GM21423 (cell line): ENCODE results near the gene PDZRN4.
"Not testable (repeated sequence)": the region's sequence is repeated elsewhere in the genome, so short reads cannot be mapped to it uniquely, and the experiment has no call there.

Experiments used
- ATAC-seq: cut with Tn5 transposase; IDR thresholded peaks from one replicate; pipeline ENCODE4 v1.9.1; 2021; ENCODE audit warnings: mild to moderate bottlenecking, moderate library complexity; ENCODE audit not compliant: unreplicated experiment

PDZRN4 gene

DNA sequence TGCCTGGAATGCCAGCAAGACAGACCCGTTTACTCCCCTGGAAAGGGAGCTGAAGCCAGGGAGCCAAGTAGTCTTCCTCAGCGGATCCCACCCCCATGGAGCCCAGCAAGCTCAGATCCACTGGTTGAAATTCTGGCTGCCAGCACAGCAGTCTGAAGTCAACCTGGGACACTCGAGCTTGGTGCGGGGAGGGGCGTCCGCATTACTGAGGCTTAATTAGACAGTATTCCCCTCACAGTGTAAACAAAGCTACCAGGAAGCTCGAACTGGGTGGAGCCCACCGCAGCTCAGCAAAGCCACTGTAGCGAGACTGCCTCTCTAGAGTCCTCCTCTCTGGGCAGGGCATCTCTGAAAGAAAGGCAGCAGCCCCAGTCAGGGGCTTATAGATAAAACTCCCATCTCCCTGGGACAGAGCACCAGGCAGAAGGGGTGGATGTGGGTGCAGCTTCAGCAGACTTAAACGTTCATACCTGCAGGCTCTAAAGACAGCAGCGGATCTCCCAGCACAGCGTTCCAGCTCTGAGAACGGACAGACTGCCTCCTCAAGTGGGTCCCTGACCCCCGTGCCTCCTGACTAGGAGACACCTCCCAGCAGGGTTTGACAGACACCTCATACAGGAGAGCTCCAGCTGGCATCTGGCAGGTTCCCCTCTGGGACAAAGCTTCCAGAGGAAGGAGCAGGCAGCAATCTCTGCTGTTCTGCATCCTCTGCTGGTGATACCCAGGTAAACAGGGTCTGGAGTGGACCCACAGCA, 92.4 kb downstream of the PDZRN4 start:
- not testable (repeated sequence) for ATAC-seq

DNA sequence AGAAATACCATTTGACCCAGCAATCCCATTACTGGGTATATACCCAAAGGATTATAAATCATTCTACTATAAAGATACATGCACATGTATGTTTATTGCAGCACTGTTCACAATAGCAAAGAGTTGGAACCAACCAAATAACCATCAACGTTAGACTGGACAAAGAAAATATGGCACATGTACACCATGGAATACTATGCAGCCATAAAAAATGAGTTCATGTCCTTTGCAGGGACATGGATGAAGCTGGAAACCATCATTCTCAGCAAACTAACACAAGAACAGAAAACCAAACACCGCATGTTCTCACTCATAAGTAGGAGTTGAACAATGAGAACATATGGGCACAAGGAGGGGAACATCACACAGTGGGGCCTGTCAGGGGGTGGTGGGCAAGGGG, 97.3 kb downstream of the PDZRN4 start:
- not testable (repeated sequence) for ATAC-seq

DNA sequence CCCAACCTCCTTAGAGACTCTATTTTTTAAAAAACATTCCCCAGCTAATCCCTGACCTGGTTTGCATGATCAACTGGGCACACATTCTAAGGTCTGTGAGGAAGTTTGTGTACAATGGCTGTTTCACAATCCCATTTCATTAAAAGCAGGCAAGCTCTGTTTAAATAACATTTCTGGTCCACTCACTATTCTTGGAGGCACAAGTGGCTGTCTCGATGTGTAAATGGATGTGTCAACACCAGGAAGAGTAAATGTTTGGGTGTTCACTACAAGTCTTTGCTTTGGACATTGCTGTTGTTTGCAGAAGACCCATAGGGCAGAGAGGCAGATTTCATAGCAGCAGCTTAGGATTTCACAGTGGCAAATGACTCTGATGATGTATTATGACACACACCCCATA, 98.3 kb downstream of the PDZRN4 start:
- no peak for ATAC-seq

DNA sequence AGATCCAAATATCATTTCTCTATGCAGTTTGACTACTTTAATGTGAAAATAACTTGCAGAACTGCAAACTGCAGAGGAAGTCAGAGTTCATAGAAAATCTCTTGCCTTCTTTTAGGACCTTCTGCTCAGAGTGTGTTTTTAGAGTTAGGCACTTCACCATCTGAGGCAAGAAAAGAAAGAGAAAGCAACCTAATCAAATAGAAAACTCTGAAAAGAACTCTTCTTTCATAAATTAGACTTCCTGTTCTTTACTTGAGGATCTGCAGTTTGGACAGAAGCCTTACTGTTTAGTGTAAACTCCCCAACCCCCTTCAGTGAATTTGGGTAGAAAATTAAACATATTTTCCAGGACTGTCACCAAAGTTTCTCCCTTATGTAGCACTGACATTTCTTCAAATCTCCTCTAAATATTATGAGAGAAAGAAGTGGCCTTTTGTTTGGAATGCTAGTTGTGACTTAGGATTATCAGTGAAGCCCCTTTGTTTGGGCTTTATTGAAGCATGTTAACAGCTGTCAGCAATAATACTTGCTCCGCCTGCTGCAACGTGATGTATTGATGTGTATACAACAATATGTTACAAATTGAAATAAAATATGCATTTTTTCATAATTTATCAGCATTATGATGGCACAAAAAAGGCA, 99.5 kb downstream of the PDZRN4 start:
- ATAC-seq = no peak

DNA sequence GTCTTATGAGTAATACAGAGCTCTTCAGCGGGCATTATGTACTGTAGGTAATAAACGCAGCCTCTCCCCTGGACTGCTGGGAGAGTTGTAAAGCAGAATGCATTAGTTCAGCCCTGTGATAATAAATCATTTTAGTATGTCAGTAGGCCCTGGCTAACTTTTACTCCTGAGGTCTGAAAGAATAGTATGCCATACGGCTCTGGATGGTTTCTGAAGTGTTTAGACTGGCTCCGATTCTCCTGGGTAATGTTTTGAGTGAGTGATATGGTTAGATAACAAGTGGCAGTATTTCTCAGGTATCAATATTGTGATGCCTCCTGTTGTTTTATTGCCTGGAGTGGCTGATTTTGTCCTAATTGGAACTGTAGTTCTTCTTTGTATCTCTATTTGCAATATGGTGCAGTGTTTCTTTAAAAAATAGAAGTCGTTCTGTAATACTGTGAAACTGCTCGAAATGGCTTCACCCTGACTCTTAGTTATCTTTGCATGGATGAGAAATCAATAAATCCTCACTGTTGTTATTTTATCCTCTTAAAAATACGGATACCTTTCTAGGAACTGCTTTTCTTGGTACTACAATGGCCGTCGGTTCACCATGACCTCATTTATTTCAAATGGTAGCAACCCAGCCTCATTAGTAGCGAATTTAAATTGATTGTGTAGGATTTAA, 100.2 kb downstream of the PDZRN4 start:
- no peak for ATAC-seq

DNA sequence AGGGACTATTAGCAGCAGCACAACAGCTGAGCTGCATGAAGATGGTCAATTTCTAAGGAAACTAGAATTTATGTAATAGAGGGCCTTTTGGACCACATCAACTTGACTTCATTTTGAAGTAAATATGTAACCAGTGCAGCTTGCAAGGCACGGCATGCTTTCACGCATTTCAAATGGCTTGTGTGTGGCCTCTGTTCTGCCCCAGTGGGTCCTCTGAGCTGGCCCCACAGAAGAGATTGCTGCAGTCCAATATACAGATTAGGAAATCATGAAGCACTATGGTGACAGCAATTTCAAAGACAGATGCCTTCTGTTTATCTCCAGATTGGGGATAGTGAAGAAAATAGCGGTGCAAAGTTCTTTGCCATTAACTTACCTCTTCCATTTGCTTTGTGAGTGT, 101.4 kb downstream of the PDZRN4 start:
- no peak for ATAC-seq

DNA sequence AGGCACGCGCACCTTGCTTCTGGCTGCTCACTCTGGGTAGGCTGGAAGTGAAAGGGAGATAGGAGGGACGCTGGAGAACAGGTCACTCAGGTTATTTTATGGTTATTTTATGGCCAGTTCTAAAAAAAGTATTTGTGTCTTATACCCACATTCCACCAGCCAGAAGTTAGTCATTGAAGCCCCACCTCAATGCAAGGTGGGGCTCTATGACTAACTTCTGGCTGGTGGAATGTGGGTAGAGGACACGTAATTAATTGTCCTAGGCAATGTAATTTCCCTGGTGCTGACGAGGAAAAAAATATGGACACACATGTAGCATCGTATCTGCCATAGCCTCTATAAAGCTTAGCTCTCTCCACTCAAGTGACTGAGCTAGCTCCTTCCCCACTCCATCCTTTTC, 104.9 kb downstream of the PDZRN4 start:
- ATAC-seq = no peak

DNA sequence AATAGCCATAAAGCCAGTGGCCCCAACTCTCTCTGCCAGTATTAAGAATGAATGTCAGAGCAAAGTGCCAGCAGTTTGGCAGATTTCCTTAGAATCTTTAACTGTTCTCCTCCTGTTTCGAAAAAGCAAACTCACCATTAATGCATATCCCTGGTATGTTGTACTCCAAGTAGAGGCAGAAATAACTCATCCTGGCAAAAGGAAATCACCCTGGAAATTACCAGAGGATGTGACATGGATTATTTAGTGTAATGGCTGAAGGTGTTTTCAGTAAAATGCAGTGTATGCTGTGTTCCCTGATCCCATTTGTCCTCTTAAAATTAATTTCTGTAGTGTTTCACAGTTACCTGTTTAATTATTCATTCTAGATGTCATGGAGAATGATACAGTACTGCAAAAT, 105.3 kb downstream of the PDZRN4 start:
- no peak for ATAC-seq

DNA sequence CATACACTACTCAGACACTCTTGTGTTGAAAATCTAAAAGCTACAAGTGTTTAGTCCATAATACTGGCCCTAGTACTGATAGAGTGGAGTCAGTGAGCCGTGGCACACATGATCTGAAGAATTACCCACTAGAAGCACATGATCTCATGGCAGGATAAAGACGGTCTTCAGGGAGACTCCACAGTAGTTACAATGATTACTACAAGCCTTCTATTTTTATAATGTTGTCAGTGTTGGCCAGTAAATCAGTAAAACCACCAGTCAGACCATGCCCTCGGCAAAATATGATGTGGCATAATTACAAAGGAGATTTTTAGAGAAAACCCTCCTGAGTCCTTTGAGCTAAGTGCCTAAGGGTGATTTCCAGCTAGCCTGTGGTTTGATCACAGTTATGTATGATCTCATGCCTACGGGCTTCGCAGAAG, 114.9 kb downstream of the PDZRN4 start:
- no peak for ATAC-seq

DNA sequence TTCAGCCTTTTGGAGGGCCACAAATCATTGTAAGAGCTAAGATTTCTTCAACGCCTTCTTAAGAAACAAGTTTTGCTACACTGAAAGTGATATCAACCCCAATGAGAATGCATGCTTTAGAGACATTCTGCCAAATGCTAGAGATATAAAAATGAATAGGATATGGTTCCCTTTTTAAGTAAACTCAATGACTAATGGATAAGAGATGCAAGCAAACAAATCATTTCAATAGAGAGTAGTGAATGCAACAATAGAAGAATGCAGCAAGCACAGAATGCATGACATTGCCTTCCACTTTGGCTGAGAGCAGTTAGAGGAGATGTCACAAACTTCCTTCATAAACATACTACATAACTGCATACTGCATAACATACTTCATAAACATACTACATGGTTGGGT, 116.4 kb downstream of the PDZRN4 start:
- ATAC-seq = no peak

DNA sequence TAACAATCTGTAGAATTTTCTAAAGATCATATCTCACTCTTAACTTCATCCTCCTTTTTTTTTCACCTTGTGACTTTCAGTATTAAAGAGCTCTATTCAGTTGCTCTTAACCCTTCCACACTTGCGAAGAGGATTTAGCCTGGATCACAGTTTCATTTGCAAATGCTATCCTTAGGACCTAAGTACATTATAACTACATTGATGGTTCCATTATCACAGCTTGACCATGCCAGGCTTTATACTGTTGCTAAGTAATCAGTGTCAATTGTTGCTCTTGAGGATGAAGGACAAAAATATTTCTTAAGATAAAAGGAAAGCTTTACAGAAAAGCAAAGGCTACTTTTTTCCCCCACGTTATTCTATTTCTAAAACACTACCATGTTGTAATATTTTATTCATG, 122.2 kb downstream of the PDZRN4 start:
- ATAC-seq = no peak

DNA sequence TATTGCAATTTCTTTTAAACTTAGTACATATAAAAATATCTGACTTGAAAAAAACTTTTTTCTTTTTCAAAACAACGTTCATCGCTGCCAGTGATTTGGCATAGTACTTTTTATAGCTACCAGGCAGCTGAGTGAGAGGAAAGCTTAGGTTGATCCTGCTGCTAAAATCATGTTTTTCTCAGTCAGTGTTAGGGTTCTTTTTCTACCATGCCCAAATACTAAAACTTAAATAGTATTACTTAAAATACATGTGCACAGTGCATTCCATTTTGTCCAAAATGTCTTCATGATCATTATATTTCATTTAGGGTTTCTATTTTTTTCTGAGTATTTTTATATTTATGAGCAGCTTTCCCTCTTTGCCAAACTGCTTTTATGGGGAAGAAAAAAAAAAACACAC, 123.8 kb downstream of the PDZRN4 start:
- no peak for ATAC-seq

DNA sequence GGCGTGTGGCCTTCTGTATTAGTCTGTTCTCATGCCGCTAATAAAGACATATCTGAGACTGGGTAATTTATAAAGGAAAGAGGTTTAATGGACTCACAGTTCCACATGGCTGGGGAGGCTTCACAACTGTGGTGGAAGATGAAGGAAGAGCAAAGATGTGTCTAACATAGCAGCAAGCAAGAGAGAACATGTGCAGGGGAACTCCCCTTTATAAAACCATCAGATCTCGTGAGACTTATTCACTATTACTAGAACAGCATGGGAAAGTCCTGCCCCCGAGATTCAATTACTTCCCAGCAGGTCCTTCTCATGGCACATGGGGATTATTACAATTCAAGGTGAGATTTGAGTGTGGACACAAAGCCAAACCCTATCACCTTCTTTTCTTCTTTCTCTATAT, 124.3 kb downstream of the PDZRN4 start:
- not testable (repeated sequence) for ATAC-seq

DNA sequence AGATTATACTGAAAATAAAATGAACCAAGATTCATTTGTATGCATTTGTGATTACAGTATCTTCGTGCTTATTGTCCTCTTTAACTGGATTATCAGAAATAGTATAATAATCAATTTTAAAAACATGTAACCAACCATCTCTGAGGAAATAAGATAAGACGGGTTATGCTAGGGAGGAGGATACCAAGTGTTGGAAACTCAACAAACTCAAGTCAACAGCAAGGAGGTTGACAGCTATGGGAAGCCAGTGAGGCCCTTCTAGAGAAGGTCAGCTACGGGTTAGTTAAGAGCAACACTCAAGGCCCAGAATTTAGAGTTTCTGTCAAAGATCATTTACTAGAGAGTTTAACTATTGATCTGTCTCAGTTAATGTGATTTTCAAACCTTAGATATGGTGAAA, 137.2 kb downstream of the PDZRN4 start:
- no peak for ATAC-seq

DNA sequence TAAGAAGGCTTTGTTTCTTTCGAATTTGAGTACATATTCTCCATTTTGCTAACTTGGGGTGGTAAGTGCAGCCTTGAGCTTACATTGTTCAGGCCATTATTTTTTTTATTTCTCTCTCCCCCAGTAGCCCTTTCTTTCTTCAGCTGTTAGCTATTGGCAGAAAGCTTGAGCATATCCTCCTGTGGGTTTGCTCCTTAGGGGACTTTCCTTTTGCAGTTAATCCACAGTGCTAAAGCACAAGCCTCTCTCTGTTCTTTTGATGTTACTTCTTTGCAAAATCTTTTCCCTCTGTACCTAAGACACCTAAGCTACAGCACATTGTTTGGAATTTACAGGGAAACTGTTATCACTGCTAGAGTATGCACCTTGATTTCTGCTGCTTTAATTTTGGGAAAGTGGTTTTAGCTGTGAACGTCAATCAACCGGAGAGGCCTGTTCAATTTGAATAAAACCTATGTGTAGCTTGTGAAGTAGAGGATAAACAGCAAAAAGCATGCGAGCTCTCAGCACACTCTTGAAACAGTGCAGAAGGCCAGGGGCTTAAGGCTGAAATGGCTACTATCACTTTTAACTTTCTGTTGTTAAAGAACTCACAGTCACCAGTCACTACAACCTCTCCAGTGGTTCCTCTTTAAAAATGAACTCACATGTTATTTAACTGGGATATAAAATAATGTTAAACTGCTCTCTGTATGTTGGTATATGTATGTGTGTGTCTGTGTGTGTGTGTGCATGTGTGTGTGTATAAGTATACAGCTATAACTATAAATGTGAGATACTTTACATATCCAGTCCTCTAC, 139.2 kb downstream of the PDZRN4 start:
- no peak for ATAC-seq

DNA sequence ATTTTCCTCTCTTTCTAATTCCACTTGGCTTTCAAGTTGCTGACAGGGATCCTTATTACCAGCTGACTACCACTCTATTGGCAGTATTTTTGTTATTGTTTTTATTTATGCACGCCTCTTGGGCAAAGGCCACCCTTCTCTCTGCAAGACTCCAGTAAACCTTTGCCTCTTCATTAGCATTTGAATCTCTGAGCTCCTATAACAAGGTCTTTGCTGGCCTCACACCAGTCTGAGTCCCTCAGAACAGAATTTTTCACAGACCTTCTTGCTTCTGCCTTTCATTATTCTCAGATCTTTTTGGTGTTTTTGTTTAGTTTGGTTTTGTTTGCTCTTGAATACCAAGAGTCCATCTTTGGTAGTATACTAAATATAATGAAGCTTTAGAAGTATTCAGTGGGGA, 145.9 kb downstream of the PDZRN4 start:
- ATAC-seq = no peak

DNA sequence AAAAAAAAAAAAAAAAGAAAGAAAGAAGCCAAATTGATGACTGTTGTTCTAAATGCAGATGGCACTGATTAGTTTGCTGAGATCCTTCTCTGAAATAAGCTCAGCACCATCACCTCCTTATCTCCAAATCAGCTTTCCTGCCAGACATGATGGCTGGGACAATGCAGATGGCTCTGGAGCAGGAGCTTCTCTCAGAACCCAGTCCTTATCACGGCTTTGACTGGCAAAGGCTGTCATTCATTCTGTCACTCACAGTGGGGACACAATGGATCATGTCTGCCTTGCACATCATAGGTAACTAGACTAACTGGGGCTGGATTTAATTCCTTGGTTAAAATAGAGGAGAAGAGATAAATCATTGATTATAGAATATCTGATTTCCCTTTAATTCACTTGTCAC, 146.3 kb downstream of the PDZRN4 start:
- ATAC-seq = no peak

DNA sequence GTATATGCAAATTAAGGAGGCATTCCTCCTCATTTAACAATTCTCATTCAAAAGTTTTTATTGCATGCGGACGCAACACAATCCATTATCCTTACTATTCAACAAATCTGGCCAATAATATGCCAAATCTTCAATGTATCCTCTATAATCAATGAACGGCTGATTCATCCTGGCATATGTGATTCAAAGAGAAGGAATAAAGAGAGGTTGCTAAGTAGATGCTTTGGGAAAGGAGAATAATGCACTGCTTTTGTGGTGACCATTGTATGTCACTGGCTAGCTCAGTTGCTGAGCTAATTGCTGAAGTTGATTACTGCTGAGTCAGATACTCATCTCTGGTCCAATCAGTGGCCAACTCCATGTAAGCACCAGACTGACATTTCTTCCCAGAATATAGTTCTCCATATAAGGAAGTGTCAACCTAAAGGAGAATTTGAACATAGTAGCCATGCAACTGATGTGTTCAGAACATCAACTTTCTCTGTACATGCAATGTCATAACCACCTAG, 148.0 kb downstream of the PDZRN4 start:
- ATAC-seq = no peak

DNA sequence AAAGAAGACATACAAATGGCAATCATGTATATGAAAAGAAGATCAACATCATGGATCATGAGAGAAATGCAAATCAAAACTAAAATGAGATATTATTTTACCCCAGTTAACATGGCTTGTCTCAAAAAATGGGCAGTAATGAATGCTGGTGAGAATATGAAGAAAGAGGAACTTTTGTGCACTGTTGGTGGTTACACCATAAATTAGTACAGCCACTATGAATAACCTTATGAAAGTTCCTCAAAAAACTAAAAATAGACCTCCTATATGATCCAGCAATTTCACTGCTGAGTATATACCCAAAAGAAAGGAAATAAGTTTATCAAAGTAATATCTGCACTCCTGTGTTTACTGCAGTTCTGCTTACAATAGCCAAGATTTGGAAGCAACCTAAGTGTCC, 151.7 kb downstream of the PDZRN4 start:
- no peak for ATAC-seq

DNA sequence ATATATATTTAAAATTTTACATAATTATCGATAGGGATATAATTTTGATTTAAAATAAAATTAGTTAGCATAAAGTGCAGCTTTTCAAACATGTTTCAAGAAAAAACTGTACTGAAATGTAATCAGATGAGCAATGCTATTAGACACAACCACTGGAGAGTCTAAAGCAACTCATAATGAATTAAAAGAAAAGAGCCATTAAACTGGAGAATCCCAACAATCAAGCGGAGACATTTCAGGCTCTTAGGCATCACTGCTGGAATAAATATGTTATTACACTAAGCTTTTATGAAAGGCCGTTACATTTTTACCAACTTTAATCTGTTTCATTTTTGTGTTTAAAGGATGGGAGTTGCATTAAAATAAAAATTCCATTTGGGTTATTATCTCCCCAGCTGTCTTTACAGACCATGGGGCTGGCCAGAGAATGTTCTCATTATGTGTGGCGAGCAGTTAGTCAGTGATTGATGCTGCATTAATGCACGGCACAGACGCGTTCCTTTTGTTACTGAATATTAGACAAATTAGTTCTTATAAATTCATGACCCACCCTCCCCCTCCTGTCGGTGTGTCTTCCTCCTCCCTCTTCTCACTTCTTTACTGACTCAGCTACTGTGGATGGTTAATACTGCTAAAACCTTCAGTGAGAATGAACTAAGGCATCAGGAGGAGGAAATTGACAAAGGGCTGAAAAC, 156.8 kb downstream of the PDZRN4 start:
- ATAC-seq = no peak

DNA sequence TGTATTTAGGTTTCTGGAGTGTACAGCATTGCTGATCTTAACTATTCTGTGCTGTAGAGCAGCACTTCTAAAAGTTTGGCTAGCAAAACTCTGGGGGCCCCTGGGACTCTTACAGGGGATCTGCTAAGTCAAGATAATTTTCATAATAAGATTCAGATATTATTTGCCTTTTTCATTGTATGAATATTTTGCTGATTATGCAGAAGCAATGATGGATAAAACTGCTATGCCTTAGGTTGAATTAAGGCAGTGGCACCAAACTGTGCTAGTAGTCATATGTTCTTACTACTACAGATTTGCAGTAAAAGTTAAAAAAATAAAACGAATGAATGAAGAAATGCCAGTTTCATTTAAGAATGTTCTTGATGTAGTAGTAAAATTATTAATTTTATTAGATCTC, 160.1 kb downstream of the PDZRN4 start:
- ATAC-seq = no peak
